ENCODE results near the gene JTB. TPM values are rescaled to one million over a fixed set of nuclear protein-coding genes. Genes with fewer than 3 reads are reported as not detected.
"Not testable (repeated sequence)": the region's sequence is repeated elsewhere in the genome, so short reads cannot be mapped to it uniquely, and the experiment has no call there.

Gene JTB
- 76.8 TPM for total RNA-seq
- long read RNA-seq, transcript JTB-201 (5 exons, 1,287 nt) = major isoform, 30 of 35 reads
- long read RNA-seq, partial matches to known transcripts = 0 of 35 reads
- long read RNA-seq, other reads (novel, unspliced or antisense) = 5 of 35 reads

- intact Hi-C loops (cut with DNase I) = no loop called here
- peak; percentile 97 for DNase-seq (ENCODE audit: missing footprints)
- ATAC-seq = peak; percentile 96
Observed at GRCh38 chr1:153977250-153978240, at the start of gene JTB. Gene JTB (minus strand): TSS chr1:153977674. CDS start chr1:153977252, 422 bp downstream.

- intact Hi-C loops (cut with DNase I) = no loop called here
- DNase-seq (ENCODE audit: missing footprints) (no peak), ATAC-seq (no peak)
Observed at GRCh38 chr1:154019940-154020339, 42.5 kb upstream of the JTB start.

- DNase-seq (ENCODE audit: missing footprints) = no peak
- ATAC-seq = no peak
- intact Hi-C loops (cut with DNase I) = no loop called here
Observed at GRCh38 chr1:154019269-154019668, 41.8 kb upstream of the JTB start.

- DNase-seq (ENCODE audit: missing footprints) (no peak), ATAC-seq (no peak)
- intact Hi-C loops (cut with DNase I) = no loop called here
Observed at GRCh38 chr1:154014154-154014907, 36.9 kb upstream of the JTB start.

GRCh38 chr1:154012543-154012942 lies 35.1 kb upstream of the JTB start:
- ATAC-seq; intact Hi-C loops (cut with DNase I); DNase-seq (ENCODE audit: missing footprints): not testable (repeated sequence)

- intact Hi-C loops (cut with DNase I) = no loop called here
- DNase-seq (ENCODE audit: missing footprints) = no peak
- no peak for ATAC-seq
Observed at GRCh38 chr1:154012129-154012528, 34.7 kb upstream of the JTB start.

GRCh38 chr1:154006136-154006535 lies 28.7 kb upstream of the JTB start:
- DNase-seq (ENCODE audit: missing footprints) = no peak
- ATAC-seq = no peak
- intact Hi-C loops (cut with DNase I) = no loop called here

- intact Hi-C loops (cut with DNase I) = no loop called here
- DNase-seq (ENCODE audit: missing footprints) = no peak
- no peak for ATAC-seq
Observed at GRCh38 chr1:154000420-154000819, 22.9 kb upstream of the JTB start.

- ATAC-seq; DNase-seq (ENCODE audit: missing footprints); intact Hi-C loops (cut with DNase I): not testable (repeated sequence)
Observed at GRCh38 chr1:153996882-153997281, 19.4 kb upstream of the JTB start.

- intact Hi-C loops (cut with DNase I) = no loop called here
- ATAC-seq (no peak), DNase-seq (ENCODE audit: missing footprints) (no peak)
Observed at GRCh38 chr1:153995640-153996039, 18.2 kb upstream of the JTB start.

GRCh38 chr1:153995202-153995601 lies 17.7 kb upstream of the JTB start:
- no peak for DNase-seq (ENCODE audit: missing footprints)
- intact Hi-C loops (cut with DNase I) = no loop called here
- ATAC-seq = no peak

GRCh38 chr1:153991806-153992205 lies 14.3 kb upstream of the JTB start:
- no peak for DNase-seq (ENCODE audit: missing footprints)
- intact Hi-C loops (cut with DNase I) = no loop called here
- no peak for ATAC-seq

- ATAC-seq = no peak
- intact Hi-C loops (cut with DNase I) = no loop called here
- DNase-seq (ENCODE audit: missing footprints) = no peak
Observed at GRCh38 chr1:153991151-153991630, 13.7 kb upstream of the JTB start.

- intact Hi-C loops (cut with DNase I) = no loop called here
- ATAC-seq = peak; percentile 82
- peak; percentile 89 for DNase-seq (ENCODE audit: missing footprints)
Observed at GRCh38 chr1:153990468-153991150, 13.1 kb upstream of the JTB start, which contains the start of gene RPS27. Gene RPS27 (plus strand): TSS chr1:153990762. CDS start chr1:153990797, 35 bp downstream.

GRCh38 chr1:153987621-153988020 lies 10.1 kb upstream of the JTB start:
- DNase-seq (ENCODE audit: missing footprints) (no peak), ATAC-seq (no peak)
- intact Hi-C loops (cut with DNase I) = loop anchor here (2.0 to 10.0 kb wide), 2 partner anchors 311 to 473 kb away; no protein-coding TSS in a partner anchor

- DNase-seq (ENCODE audit: missing footprints) = peak; percentile 88
- peak; percentile 87 for ATAC-seq
- intact Hi-C loops (cut with DNase I) = loop anchor here (1.0 to 10.0 kb wide), 4 partner anchors 40 to 471 kb away; partner anchors contain the start of gene DENND4B
Observed at GRCh38 chr1:153985941-153986761, 8.7 kb upstream of the JTB start, which contains the start of gene RAB13. Gene RAB13 (minus strand): TSS chr1:153986339. CDS start chr1:153986236, 103 bp downstream.

GRCh38 chr1:153985341-153985912 lies 8.0 kb upstream of the JTB start:
- ATAC-seq (peak; percentile 36), DNase-seq (ENCODE audit: missing footprints) (no peak)
- intact Hi-C loops (cut with DNase I) = loop anchor here (10.0 kb wide), 1 partner anchor 471 kb away; no protein-coding TSS in a partner anchor

Measured in Right ventricle myocardium inferior (tissue), 1 donor.